Measurements from ENCODE around the gene ZFAND3. TPM values are rescaled to one million over a fixed set of nuclear protein-coding genes. Genes with fewer than 3 reads are reported as not detected.

The ZFAND3 gene
- polyA plus RNA-seq, 1 of the 3 experiments (the other 2 are of a cell fraction), result 16.7 TPM

GRCh38 chr6:37882724-37883413 lies 63.3 kb downstream of the ZFAND3 start:
- 90% methylated on average over 2 of the region's 2 CpGs for WGBS (ENCODE audit: low lambda C conversion rate)
- Histone ChIP-seq H3K36me3 (replicated peaks in 1 of 2; ENCODE audit: control insufficient read depth in 1 of 2, insufficient read depth in 2 of 2, low read length in 1 of 2) (peaks cover 0 to 4% of the 10 kb centered on the region in 2 experiments), H3K9me2 (no peaks in the 10 kb centered on the region), H3K4me3 (ENCODE audit: low read depth in 2 of 2, low read length in 1 of 2) (no peak overlapping the region), H3K4me2 (no peak overlapping the region; the same call in 1 of the 2 replicates), H3K4me1 (ENCODE audit: control insufficient read depth in 1 of 2, insufficient read depth in 2 of 2, low read depth in 1 of 2, low read length in 1 of 2) (peaks cover 2 to 7% of the 10 kb centered on the region in 2 experiments; a peak in 2 of 4 replicates), H3K27ac (ENCODE audit: low read depth in 2 of 2, low read length in 1 of 2) (peak overlapping the region in 1 of 2 experiments; percentile 36; a peak in 1 of 4 replicates), H4K20me1 (ENCODE audit: insufficient read depth) (peaks cover 98% of the 10 kb centered on the region), H3F3A (replicated peaks; ENCODE audit: insufficient read depth) (peaks cover 5% of the 10 kb centered on the region), H3K79me2 (ENCODE audit: insufficient read depth) (peaks cover 99% of the 10 kb centered on the region), H2AFZ (ENCODE audit: low read depth) (no peak overlapping the region), H3K9me3 (no peaks in the 10 kb centered on the region), H3K9ac (no peak overlapping the region), H3K27me3 (ENCODE audit: insufficient read depth) (no peaks in the 10 kb centered on the region)
- no peak for DNase-seq
- ChIA-PET POLR2A (no interaction called here), CTCF (no interaction called here)
- TF ChIP-seq CHD2 (IDR thresholded peaks at IDR 0.05; ENCODE audit: low read length, partially characterized antibody), result no peak
- TF ChIP-seq, protein P1, sequence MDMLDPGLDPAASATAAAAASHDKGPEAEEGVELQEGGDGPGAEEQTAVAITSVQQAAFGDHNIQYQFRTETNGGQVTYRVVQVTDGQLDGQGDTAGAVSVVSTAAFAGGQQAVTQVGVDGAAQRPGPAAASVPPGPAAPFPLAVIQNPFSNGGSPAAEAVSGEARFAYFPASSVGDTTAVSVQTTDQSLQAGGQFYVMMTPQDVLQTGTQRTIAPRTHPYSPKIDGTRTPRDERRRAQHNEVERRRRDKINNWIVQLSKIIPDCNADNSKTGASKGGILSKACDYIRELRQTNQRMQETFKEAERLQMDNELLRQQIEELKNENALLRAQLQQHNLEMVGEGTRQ (IDR thresholded peaks at IDR 0.05; ENCODE audit: borderline replicate concordance, low read depth, low read length), result no peak
- TF ChIP-seq RXRA (IDR thresholded peaks at IDR 0.05; ENCODE audit: borderline replicate concordance, low read depth), result no peak
- no peak for TF ChIP-seq MXI1 (IDR thresholded peaks at IDR 0.05; ENCODE audit: low read depth, low read length)
- TF ChIP-seq EP300 (IDR thresholded peaks at IDR 0.05; ENCODE audit: borderline replicate concordance in 1 of 2, low read depth in 1 of 2, low read length in 1 of 2), result no peak
- no peak for TF ChIP-seq GABPA (IDR thresholded peaks at IDR 0.05; ENCODE audit: low read depth)
- no peak for TF ChIP-seq EZH2phosphoT487 (IDR thresholded peaks at IDR 0.05; ENCODE audit: borderline replicate concordance, low read depth)
- no peak for TF ChIP-seq NFIC (IDR thresholded peaks at IDR 0.05; ENCODE audit: borderline replicate concordance)
- TF ChIP-seq ZBTB33 (IDR thresholded peaks at IDR 0.05; ENCODE audit: borderline replicate concordance, low read depth), result no peak
- TF ChIP-seq, protein P2, sequence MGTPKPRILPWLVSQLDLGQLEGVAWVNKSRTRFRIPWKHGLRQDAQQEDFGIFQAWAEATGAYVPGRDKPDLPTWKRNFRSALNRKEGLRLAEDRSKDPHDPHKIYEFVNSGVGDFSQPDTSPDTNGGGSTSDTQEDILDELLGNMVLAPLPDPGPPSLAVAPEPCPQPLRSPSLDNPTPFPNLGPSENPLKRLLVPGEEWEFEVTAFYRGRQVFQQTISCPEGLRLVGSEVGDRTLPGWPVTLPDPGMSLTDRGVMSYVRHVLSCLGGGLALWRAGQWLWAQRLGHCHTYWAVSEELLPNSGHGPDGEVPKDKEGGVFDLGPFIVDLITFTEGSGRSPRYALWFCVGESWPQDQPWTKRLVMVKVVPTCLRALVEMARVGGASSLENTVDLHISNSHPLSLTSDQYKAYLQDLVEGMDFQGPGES (IDR thresholded peaks at IDR 0.05; ENCODE audit: low read depth, low read length), result no peak
- TF ChIP-seq, protein P3, sequence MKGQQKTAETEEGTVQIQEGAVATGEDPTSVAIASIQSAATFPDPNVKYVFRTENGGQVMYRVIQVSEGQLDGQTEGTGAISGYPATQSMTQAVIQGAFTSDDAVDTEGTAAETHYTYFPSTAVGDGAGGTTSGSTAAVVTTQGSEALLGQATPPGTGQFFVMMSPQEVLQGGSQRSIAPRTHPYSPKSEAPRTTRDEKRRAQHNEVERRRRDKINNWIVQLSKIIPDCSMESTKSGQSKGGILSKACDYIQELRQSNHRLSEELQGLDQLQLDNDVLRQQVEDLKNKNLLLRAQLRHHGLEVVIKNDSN (IDR thresholded peaks at IDR 0.05; ENCODE audit: borderline replicate concordance, low read depth), result no peak

All from SK-N-SH (cell line).